Measurements from ENCODE around the gene MANBA.

MANBA gene

GRCh38 chr4:102760645-102761295 is at the start of gene MANBA:
Gene MANBA, minus strand, starts transcription at chr4:102760968. Its CDS starts 74 bp downstream, at chr4:102760894.
- peak; percentile 77 to 78 for DNase-seq (ENCODE audit: low read depth in 2 of 2)
- H3K4me3 ChIP-seq (replicated peaks in 1 of 2; ENCODE audit: low read depth in 2 of 2, low read length in 2 of 2): peak within 1 kb of the TSS; percentile 83 to 85
- TF ChIP-seq CTCF (IDR thresholded peaks at IDR 0.05; ENCODE audit: low read depth, low read length): no peak

DNA sequence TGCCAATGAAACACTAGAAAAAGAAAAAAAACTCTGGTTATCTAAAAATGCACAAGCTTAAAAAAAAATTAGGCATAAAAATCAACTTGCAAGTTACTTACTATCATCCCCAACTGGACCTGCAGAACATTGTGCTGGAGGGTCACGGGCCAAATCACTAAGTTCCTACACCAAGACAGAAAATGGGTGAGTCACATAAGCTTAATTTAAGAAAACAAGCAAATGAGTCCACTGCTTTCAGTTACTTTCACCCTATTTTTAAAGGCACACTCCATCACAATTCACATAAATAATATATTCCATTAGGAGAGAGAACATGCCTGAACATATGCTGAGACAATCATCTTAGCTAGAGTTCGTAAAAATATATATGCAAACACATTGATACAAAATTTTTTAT is 48.9 kb upstream of the MANBA start:
- TF ChIP-seq CTCF (IDR thresholded peaks at IDR 0.05; ENCODE audit: low read depth, low read length): no peak
- H3K4me3 ChIP-seq (replicated peaks in 1 of 2; ENCODE audit: low read depth in 2 of 2, low read length in 2 of 2): no peak overlapping the region
- no peak for DNase-seq (ENCODE audit: low read depth in 2 of 2)

DNA sequence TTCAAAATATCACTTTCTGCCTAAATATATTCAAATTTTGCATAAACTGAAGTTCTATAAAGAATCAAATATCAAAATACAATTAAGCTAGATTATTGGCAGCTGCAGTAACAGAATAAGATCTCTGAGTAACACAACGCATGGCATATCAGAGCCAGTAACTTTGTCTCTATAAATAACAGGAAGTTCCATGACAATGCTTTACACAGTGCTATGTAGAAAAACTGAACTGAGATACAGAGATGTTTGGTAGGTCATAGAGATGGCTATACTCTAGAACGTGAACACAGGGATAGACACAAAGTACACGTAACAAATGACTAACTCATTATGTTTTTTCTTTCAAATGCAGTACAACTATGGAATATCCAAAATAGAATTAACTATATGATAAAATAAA is 48.4 kb upstream of the MANBA start:
- H3K4me3 ChIP-seq (replicated peaks in 1 of 2; ENCODE audit: low read depth in 2 of 2, low read length in 2 of 2): no peak overlapping the region
- TF ChIP-seq CTCF (IDR thresholded peaks at IDR 0.05; ENCODE audit: low read depth, low read length): no peak
- DNase-seq (ENCODE audit: low read depth in 2 of 2): peak in 1 of 2 donors; percentile 46

DNA sequence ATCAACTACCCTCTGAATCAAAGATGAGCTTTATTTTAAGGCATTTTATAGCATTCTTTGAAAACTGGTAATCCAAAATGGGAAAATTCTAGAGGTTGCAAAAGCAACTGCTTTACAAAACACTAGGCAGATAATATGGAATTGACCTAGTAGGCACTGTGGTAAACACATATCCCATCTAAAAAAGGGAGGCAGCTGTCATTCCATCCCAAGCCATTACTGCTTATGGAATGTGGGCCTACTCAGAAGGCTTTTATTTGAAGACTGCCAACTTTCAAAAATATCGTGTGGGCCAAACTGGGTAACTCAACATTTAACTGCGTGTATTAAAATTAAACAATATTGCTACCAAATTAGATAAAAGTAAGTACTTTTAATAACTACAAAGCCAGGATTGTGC is 47.2 kb upstream of the MANBA start:
- no peak for TF ChIP-seq CTCF (IDR thresholded peaks at IDR 0.05; ENCODE audit: low read depth, low read length)
- no peak for DNase-seq (ENCODE audit: low read depth in 2 of 2)
- no peak overlapping the region for H3K4me3 ChIP-seq (replicated peaks in 1 of 2; ENCODE audit: low read depth in 2 of 2, low read length in 2 of 2)

DNA sequence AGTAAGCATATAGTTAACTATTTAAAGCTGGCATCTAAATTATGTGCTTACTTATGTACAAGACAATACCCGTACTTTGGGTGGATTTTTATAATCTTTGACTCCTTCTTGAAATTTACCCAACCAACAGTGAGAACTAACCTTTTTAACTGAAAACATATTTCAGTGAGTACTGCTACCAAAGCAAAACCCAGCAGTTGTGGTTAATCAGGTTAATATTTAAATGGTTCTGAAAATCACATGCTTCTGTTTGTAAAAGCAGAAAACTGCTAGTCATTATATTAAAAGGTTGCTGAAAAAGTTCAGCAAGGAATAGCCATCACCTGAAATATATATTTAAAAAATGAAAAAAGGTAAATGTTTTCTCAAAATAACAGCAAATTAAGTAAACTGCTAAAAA is 46.6 kb upstream of the MANBA start:
- H3K4me3 ChIP-seq (replicated peaks in 1 of 2; ENCODE audit: low read depth in 2 of 2, low read length in 2 of 2): no peak overlapping the region
- DNase-seq (ENCODE audit: low read depth in 2 of 2): no peak
- no peak for TF ChIP-seq CTCF (IDR thresholded peaks at IDR 0.05; ENCODE audit: low read depth, low read length)

DNA sequence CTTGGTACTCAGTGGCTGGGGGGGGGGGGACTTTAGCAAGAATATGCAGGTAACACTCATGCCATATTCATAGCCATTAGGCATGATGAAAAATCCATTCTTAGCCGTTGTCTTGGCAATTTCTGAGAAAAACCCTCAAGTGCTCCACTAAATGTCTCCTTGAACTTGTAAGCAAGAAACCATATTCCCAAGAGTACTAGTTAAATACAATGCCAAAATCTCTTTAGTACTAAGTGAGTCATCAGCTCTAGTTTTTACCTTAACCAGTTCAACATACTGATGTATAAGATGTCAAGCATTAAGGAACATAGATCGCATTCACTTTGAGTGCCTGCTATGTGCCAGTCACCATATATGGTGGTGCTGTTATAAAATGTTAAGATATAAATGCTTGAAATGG is 39.0 kb upstream of the MANBA start:
- H3K4me3 ChIP-seq (replicated peaks in 1 of 2; ENCODE audit: low read depth in 2 of 2, low read length in 2 of 2): no peak overlapping the region
- TF ChIP-seq CTCF (IDR thresholded peaks at IDR 0.05; ENCODE audit: low read depth, low read length): no peak
- peak; percentile 31 to 84 for DNase-seq (ENCODE audit: low read depth in 2 of 2)

GRCh38 chr4:102794999-102795398 is 34.2 kb upstream of the MANBA start:
- DNase-seq (ENCODE audit: low read depth in 2 of 2): no peak
- no peak for TF ChIP-seq CTCF (IDR thresholded peaks at IDR 0.05; ENCODE audit: low read depth, low read length)

More at GRCh38 chr4:102794999-102795398, 34.2 kb upstream of the MANBA start:
- no peak overlapping the region for H3K4me3 ChIP-seq (replicated peaks in 1 of 2; ENCODE audit: low read depth in 2 of 2, low read length in 2 of 2)

Measured in cardiac fibroblast (primary cell).